Astrocyte of the cerebellum (primary cell): ENCODE measurements around the gene ATP6V0D1.
"Not testable (repeated sequence)": the region's sequence is repeated elsewhere in the genome, so short reads cannot be mapped to it uniquely, and the experiment has no call there.

Experiments
- DNase-seq: peaks from one replicate; pipeline ENCODE4 v3.0.0-alpha.2; 2011; ENCODE audit warnings: low read depth
- H3K4me3 ChIP-seq: 2 replicates; pipeline ENCODE4 v1.5.1; 2011; ENCODE audit warnings: mild to moderate bottlenecking, low read depth, low read length, moderate library complexity
- in situ Hi-C: cut with HindIII; loops from 2 replicates; pipeline ENCODE4 v1.10.0; 2017; ENCODE audit warnings: low sequenced_read_pairs
- TF ChIP-seq, protein P1 (sequence below): IDR thresholded peaks from 2 replicates; pipeline ENCODE4 v1.5.1; 2012; ENCODE audit warnings: low read length, low read depth, moderate library complexity, mild to moderate bottlenecking; ENCODE audit errors: missing control alignments

The ATP6V0D1 gene

GRCh38 chr16:67517155-67517445, 36.1 kb upstream of the ATP6V0D1 start:
- in situ Hi-C loops, result no loop called here
- DNase-seq, result no peak
- H3K4me3 ChIP-seq, result no peak overlapping the region
- TF ChIP-seq, protein P1, sequence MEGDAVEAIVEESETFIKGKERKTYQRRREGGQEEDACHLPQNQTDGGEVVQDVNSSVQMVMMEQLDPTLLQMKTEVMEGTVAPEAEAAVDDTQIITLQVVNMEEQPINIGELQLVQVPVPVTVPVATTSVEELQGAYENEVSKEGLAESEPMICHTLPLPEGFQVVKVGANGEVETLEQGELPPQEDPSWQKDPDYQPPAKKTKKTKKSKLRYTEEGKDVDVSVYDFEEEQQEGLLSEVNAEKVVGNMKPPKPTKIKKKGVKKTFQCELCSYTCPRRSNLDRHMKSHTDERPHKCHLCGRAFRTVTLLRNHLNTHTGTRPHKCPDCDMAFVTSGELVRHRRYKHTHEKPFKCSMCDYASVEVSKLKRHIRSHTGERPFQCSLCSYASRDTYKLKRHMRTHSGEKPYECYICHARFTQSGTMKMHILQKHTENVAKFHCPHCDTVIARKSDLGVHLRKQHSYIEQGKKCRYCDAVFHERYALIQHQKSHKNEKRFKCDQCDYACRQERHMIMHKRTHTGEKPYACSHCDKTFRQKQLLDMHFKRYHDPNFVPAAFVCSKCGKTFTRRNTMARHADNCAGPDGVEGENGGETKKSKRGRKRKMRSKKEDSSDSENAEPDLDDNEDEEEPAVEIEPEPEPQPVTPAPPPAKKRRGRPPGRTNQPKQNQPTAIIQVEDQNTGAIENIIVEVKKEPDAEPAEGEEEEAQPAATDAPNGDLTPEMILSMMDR, result no peak

DNA sequence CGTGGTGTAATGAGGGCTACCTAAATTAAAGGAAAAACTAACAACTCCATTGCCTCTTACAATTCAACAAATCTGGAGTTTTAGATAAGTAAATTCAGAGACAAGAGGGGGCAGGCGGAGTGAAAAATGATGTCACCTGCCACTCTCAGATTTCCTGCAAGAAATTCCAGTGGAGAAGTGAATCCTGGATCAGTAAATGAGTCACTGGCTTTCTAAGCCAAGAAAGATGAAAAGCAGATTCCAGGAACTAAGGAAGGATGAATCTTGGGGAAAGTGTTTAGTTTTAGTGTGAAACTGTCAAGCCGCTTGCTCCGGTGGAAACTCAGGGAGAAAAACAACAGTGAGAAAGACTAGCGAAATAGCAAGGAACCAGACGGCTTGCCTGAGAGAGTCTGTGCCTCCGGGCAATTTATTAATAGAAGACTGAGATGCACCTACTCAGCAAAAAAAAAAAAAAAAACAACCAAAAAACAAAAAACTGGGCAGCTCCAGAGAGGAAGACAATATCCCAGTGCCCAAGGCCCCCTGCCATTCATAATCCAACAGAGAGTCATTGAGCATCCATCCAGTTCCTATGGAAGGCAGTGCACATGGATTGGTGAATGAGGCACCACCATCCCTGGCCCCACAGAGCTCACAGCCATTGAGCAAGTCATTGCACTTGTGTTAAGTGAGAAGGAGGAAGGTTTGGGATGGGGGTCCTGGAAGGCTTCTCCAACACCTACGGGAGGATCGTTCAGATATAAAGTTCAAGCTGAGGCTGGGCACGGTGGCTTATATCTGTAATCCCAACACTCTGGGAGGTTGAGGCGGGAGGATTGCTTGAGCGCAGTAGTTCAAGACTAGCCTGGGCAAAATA, 35.6 kb upstream of the ATP6V0D1 start:
- no peak for DNase-seq
- TF ChIP-seq, protein P1, result no peak
- no peak overlapping the region for H3K4me3 ChIP-seq
- in situ Hi-C loops, result no loop called here

- in situ Hi-C loops, result no loop called here
- DNase-seq, result peak; percentile 75
- H3K4me3 ChIP-seq, result no peak overlapping the region
Observed at GRCh38 chr16:67514382-67514828, 33.4 kb upstream of the ATP6V0D1 start.

DNA sequence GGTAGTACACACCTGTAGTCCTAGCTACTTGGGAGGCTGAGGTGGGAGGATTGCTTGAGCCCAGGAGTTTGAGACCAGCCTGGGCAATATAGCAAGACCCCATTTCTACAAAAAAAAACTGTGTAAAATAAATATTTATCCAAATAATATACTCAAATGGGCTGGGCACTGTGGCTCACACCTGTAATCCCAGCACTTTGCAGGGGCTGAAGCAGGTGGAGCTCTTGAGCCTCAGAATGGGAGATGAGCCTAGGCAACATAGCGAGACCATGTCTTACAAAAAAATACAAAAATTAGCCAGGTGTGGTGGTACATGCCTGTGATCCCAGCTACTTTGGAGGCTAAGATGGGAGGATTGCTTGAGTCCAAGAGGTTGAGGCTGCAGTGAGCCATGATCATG, 32.9 kb upstream of the ATP6V0D1 start:
- in situ Hi-C loops, result not testable (repeated sequence)

More at GRCh38 chr16:67514382-67514828, 33.4 kb upstream of the ATP6V0D1 start:
- TF ChIP-seq, protein P1, result peak; percentile 72

DNA sequence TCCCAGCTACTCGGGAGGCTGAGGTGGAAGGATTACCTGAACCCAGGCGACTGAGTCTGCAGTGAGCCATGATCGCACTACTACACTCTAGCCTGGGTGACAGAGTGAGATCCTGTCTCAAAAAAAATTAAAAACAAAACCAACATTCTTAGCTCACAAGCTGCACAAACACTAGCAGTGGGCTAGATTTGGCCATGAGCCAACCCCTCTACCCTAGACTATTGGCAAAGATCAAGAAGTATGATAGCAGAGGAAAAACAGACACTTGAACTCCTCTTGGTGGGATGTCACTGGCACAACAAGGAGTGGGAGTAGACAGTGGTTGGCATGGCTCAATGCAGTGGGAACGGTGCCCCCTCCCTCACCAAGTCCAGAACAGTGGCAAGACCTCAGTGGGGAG, 28.1 kb upstream of the ATP6V0D1 start:
- in situ Hi-C loops, result no loop called here
- H3K4me3 ChIP-seq, result no peak overlapping the region
- TF ChIP-seq, protein P1, result no peak
- DNase-seq, result no peak

More for the DNA sequence above, 32.9 kb upstream of the ATP6V0D1 start:
- not testable (repeated sequence) for DNase-seq, H3K4me3 ChIP-seq

DNA sequence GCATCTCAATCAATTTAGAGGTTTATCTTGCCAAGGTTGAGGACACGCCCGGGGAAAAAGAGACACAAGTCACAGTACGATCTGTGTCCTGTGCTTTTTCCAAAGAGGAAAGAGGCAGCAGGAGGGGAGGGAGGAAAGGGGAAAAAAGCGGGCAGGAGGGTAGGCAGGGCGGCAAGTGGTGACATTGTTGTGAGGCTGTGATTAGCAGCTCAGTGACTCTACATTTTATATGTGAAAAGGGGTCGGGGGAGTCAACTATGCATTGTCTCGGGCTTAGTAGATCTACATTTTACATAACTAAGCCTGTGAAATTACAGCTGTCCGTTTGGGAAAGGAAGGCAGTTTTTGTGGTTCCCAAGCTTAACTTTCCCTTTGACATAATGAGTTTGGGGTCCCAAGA, 25.5 kb upstream of the ATP6V0D1 start:
- in situ Hi-C loops, result no loop called here
- TF ChIP-seq, protein P1, result no peak

More for the DNA sequence above, 25.5 kb upstream of the ATP6V0D1 start:
- H3K4me3 ChIP-seq, result no peak overlapping the region
- DNase-seq, result no peak
